ENCODE results near the gene MKNK1. TPM values are rescaled to one million over a fixed set of nuclear protein-coding genes. Genes with fewer than 3 reads are reported as not detected.

Gene MKNK1
- total and polyA plus RNA-seq, 2 donors (not counting 1 experiment from before 2014, with no cell fraction given) = 51.0 to 73.0 TPM

DNA sequence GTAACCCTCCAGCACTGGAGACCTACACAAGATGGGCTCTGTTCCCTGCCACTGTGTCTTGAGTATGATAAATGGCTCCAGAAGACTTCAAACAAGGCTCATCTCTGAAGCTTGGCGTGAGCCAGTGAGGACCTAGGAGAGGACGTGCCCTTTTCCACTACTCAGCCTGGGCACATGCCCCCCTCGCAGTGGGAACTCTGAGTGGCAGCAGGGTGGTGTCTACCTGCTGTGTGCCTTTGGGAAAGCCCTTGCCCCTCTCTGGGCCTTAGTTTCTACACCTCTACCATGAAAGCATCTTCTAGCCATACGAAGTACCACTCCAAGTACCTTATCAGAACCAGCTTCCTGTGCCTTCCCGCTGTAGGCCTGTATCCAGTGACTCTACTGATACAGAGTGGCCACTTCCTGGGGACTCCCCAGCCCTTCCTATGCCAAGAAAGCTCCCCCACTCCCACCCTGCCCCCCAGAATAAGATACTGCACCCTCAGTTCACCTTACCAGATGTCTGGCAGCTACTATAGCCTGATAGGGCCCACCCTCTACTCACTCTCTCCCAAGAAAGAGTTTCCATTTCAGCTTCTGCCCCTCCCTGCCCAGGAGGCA is 15.7 kb upstream of the MKNK1 start:
- H3K79me2 ChIP-seq (ENCODE audit: control insufficient read depth, insufficient read depth, low read length) = peaks cover 16% of the 10 kb centered on the region
- CTCF ChIA-PET = no interaction called here
- no peaks in the 10 kb centered on the region for H3K9me3 Mint-ChIP-seq (ENCODE audit: insufficient read depth)
- 92% methylated on average over 3 of the region's 5 CpGs for WGBS (ENCODE audit: insufficient coverage)
- no peak for DNase-seq
- peak overlapping the region; percentile 36 for H3K4me2 ChIP-seq (replicated peaks; ENCODE audit: low read depth, low read length, poor library complexity, severe bottlenecking)
- H3K4me3 ChIP-seq (ENCODE audit: control extremely low read depth in 1 of 5, extremely low read depth in 1 of 5, insufficient read depth in 1 of 5, low read depth in 2 of 5, low read length in 4 of 5) = no peak overlapping the region
- no peaks in the 10 kb centered on the region for H3K27me3 ChIP-seq (replicated peaks in 1 of 4; ENCODE audit: control extremely low read depth in 1 of 4, control insufficient read depth in 3 of 4, insufficient read depth in 4 of 4, low read length in 3 of 4)
- POLR2A ChIA-PET = no interaction called here
- peak overlapping the region in 1 of 2 donors; percentile 50 for H3K27ac ChIP-seq (ENCODE audit: low read length in 2 of 2)
- H3K36me3 ChIP-seq (replicated peaks in 1 of 2; ENCODE audit: control extremely low read depth in 1 of 2, control insufficient read depth in 1 of 2, extremely low read depth in 1 of 2, insufficient read depth in 2 of 2, low read length in 1 of 2) = no peaks in the 10 kb centered on the region
- H3K4me3 Mint-ChIP-seq = no peak overlapping the region
- TF ChIP-seq, protein P1, sequence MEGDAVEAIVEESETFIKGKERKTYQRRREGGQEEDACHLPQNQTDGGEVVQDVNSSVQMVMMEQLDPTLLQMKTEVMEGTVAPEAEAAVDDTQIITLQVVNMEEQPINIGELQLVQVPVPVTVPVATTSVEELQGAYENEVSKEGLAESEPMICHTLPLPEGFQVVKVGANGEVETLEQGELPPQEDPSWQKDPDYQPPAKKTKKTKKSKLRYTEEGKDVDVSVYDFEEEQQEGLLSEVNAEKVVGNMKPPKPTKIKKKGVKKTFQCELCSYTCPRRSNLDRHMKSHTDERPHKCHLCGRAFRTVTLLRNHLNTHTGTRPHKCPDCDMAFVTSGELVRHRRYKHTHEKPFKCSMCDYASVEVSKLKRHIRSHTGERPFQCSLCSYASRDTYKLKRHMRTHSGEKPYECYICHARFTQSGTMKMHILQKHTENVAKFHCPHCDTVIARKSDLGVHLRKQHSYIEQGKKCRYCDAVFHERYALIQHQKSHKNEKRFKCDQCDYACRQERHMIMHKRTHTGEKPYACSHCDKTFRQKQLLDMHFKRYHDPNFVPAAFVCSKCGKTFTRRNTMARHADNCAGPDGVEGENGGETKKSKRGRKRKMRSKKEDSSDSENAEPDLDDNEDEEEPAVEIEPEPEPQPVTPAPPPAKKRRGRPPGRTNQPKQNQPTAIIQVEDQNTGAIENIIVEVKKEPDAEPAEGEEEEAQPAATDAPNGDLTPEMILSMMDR (IDR thresholded peaks at IDR 0.05) = no peak
- TF ChIP-seq EZH2 (IDR thresholded peaks at IDR 0.05; ENCODE audit: borderline replicate concordance, insufficient read depth, low read depth, low read length, poor library complexity, severe bottlenecking) = no peak
- H3K27ac Mint-ChIP-seq = no peak overlapping the region
- H3K9ac ChIP-seq (ENCODE audit: low read length) = no peak overlapping the region
- H3K9me3 ChIP-seq (ENCODE audit: control extremely low read depth in 1 of 3, control insufficient read depth in 2 of 3, insufficient read depth in 1 of 3, low read length in 2 of 3) = no peaks in the 10 kb centered on the region
- no peaks in the 10 kb centered on the region for H3K27me3 Mint-ChIP-seq
- intact Hi-C loops (cut with micrococcal nuclease) = no loop called here
- peaks cover 14% of the 10 kb centered on the region for H4K20me1 ChIP-seq (ENCODE audit: control insufficient read depth, insufficient read depth, low read length, poor library complexity, severe bottlenecking)
- no peak for ATAC-seq (ENCODE audit: low read depth)
- no peak overlapping the region for H2AFZ ChIP-seq (ENCODE audit: insufficient read depth, low read depth, low read length, poor library complexity, severe bottlenecking)
- H3K4me1 Mint-ChIP-seq = peaks cover 43% of the 10 kb centered on the region
- peaks cover 41 to 44% of the 10 kb centered on the region in 2 donors for H3K4me1 ChIP-seq (ENCODE audit: control insufficient read depth in 2 of 2, insufficient read depth in 2 of 2, low read length in 2 of 2)

- WGBS (ENCODE audit: insufficient coverage) = no CpG with 5 or more reads among the region's 4 CpGs
- H4K20me1 ChIP-seq (ENCODE audit: control insufficient read depth, insufficient read depth, low read length, poor library complexity, severe bottlenecking) = peaks cover 22% of the 10 kb centered on the region
- H3K27ac ChIP-seq (ENCODE audit: low read length in 2 of 2) = peak overlapping the region in 1 of 2 donors; percentile 50
- no peaks in the 10 kb centered on the region for H3K9me3 ChIP-seq (ENCODE audit: control extremely low read depth in 1 of 3, control insufficient read depth in 2 of 3, insufficient read depth in 1 of 3, low read length in 2 of 3)
- H3K4me3 Mint-ChIP-seq = peak overlapping the region; percentile 3
- ATAC-seq (ENCODE audit: low read depth) (no peak), DNase-seq (no peak)
- H3K9ac ChIP-seq (ENCODE audit: low read length) = no peak overlapping the region
- H3K4me1 ChIP-seq (ENCODE audit: control insufficient read depth in 2 of 2, insufficient read depth in 2 of 2, low read length in 2 of 2) = peaks cover 50 to 53% of the 10 kb centered on the region in 2 donors
- no peaks in the 10 kb centered on the region for H3K27me3 ChIP-seq (replicated peaks in 1 of 4; ENCODE audit: control extremely low read depth in 1 of 4, control insufficient read depth in 3 of 4, insufficient read depth in 4 of 4, low read length in 3 of 4)
- H3K4me2 ChIP-seq (replicated peaks; ENCODE audit: low read depth, low read length, poor library complexity, severe bottlenecking) = peak overlapping the region; percentile 36
- peak overlapping the region; percentile 51 for H3K27ac Mint-ChIP-seq
- no peaks in the 10 kb centered on the region for H3K27me3 Mint-ChIP-seq
- intact Hi-C loops (cut with micrococcal nuclease) = no loop called here
- peaks cover 51% of the 10 kb centered on the region for H3K4me1 Mint-ChIP-seq
- no peak overlapping the region for H3K4me3 ChIP-seq (ENCODE audit: control extremely low read depth in 1 of 5, extremely low read depth in 1 of 5, insufficient read depth in 1 of 5, low read depth in 2 of 5, low read length in 4 of 5)
- TF ChIP-seq, protein P1 (IDR thresholded peaks at IDR 0.05) = no peak
- no peak for TF ChIP-seq EZH2 (IDR thresholded peaks at IDR 0.05; ENCODE audit: borderline replicate concordance, insufficient read depth, low read depth, low read length, poor library complexity, severe bottlenecking)
- ChIA-PET CTCF (interaction anchor here (0.5 to 5.9 kb wide), 2 partner anchors 14 to 389 kb away, joined by 3 to 40 read pairs; partner anchors contain the start of gene MKNK1), POLR2A (no interaction called here)
- peak overlapping the region; percentile 53 for H2AFZ ChIP-seq (ENCODE audit: insufficient read depth, low read depth, low read length, poor library complexity, severe bottlenecking)
- H3K79me2 ChIP-seq (ENCODE audit: control insufficient read depth, insufficient read depth, low read length) = peaks cover 24% of the 10 kb centered on the region
- H3K9me3 Mint-ChIP-seq (ENCODE audit: insufficient read depth) = no peaks in the 10 kb centered on the region
- H3K36me3 ChIP-seq (replicated peaks in 1 of 2; ENCODE audit: control extremely low read depth in 1 of 2, control insufficient read depth in 1 of 2, extremely low read depth in 1 of 2, insufficient read depth in 2 of 2, low read length in 1 of 2) = peaks cover 0 to 2% of the 10 kb centered on the region in 2 experiments
Measured at GRCh38 chr1:46618754-46619415, 14.8 kb upstream of the MKNK1 start.
